IPS-11a (cell line): ENCODE results near the gene SLC19A1.

ENCODE experiments used
- H3K4me3 ChIP-seq: one replicate; pipeline ENCODE4 v1.5.1; 2013; ENCODE audit warnings: low read depth, low read length, control low read depth

The SLC19A1 gene

GRCh38 chr21:45457161-45457831 lies 84.9 kb downstream of the SLC19A1 start:
- H3K4me3 ChIP-seq: no peak overlapping the region

- H3K4me3 ChIP-seq: no peak overlapping the region
Measured at GRCh38 chr21:45456584-45457160, 85.6 kb downstream of the SLC19A1 start.

GRCh38 chr21:45455674-45456583 lies 86.3 kb downstream of the SLC19A1 start:
- no peak overlapping the region for H3K4me3 ChIP-seq

- no peak overlapping the region for H3K4me3 ChIP-seq
Measured at GRCh38 chr21:45454926-45455673, 87.1 kb downstream of the SLC19A1 start.

GRCh38 chr21:45454060-45454925 lies 87.9 kb downstream of the SLC19A1 start:
- H3K4me3 ChIP-seq: no peak overlapping the region

GRCh38 chr21:45453308-45453950 lies 88.8 kb downstream of the SLC19A1 start:
- no peak overlapping the region for H3K4me3 ChIP-seq

GRCh38 chr21:45452696-45453307 lies 89.4 kb downstream of the SLC19A1 start:
- no peak overlapping the region for H3K4me3 ChIP-seq

- no peak overlapping the region for H3K4me3 ChIP-seq
Measured at GRCh38 chr21:45451771-45452182, 90.5 kb downstream of the SLC19A1 start.

GRCh38 chr21:45451091-45451740 lies 91.0 kb downstream of the SLC19A1 start:
- H3K4me3 ChIP-seq: no peak overlapping the region

GRCh38 chr21:45450423-45451090 lies 91.7 kb downstream of the SLC19A1 start:
- H3K4me3 ChIP-seq: no peak overlapping the region

GRCh38 chr21:45449658-45450422 lies 92.4 kb downstream of the SLC19A1 start:
- H3K4me3 ChIP-seq: no peak overlapping the region

GRCh38 chr21:45448810-45449657 lies 93.2 kb downstream of the SLC19A1 start:
- H3K4me3 ChIP-seq: no peak overlapping the region

GRCh38 chr21:45448283-45448809 lies 93.9 kb downstream of the SLC19A1 start:
- H3K4me3 ChIP-seq: no peak overlapping the region
